Type B pancreatic cell (in vitro differentiated cells): ENCODE measurements around the gene UFD1. TPM values are rescaled to one million over a fixed set of nuclear protein-coding genes. Genes with fewer than 3 reads are reported as not detected.

ENCODE experiments used
- DNase-seq: peaks from one replicate; pipeline ENCODE4 v3.0.0; 2021; ENCODE audit warnings: mixed read lengths; ENCODE audit not compliant: unreplicated experiment; ENCODE audit errors: extremely low spot score
- H3K27ac Mint-ChIP-seq: 2 replicates; pipeline ENCODE4 v1.8.0; 2021; ENCODE audit warnings: mild to moderate bottlenecking, mixed read lengths
- H3K27me3 Mint-ChIP-seq: 2 replicates; pipeline ENCODE4 v1.8.0; 2021; ENCODE audit warnings: mixed read lengths
- H3K36me3 Mint-ChIP-seq: 2 replicates; pipeline ENCODE4 v1.8.0; 2021; ENCODE audit warnings: mixed read lengths
- H3K4me1 Mint-ChIP-seq: one replicate; pipeline ENCODE4 v1.8.0; 2021; ENCODE audit warnings: mixed read lengths; ENCODE audit not compliant: unreplicated experiment
- H3K4me3 Mint-ChIP-seq: 2 replicates; pipeline ENCODE4 v1.8.0; 2021; ENCODE audit warnings: mild to moderate bottlenecking, mixed read lengths
- H3K9me3 Mint-ChIP-seq: 2 replicates; pipeline ENCODE4 v1.8.0; 2021; ENCODE audit warnings: mixed read lengths
- CTCF ChIP-seq: fragments of 200-600 bp; sonication (generic); conservative IDR thresholded peaks from 2 replicates; pipeline ENCODE4 v1.5.0; 2021; ENCODE audit warnings: antibody characterized with exemption, mild to moderate bottlenecking
- total RNA-seq: library from RNA; stranded (reverse); gene quantifications from 2 replicates; pipeline ENCODE4 v1.2.1, GENCODE V29; 2021; ENCODE audit warnings: low replicate concordance

UFD1 gene
- total RNA-seq, 1 donor from 2014 or later, result 52.4 TPM

GRCh38 chr22:19429950-19430889 lies 48.8 kb downstream of the UFD1 start:
- Mint-ChIP-seq H3K9me3 (no peaks in the 10 kb centered on the region), H3K4me3 (peak overlapping the region; percentile 90), H3K4me1 (peaks cover 26% of the 10 kb centered on the region), H3K36me3 (peaks cover 9% of the 10 kb centered on the region), H3K27ac (peak overlapping the region; percentile 84), H3K27me3 (no peaks in the 10 kb centered on the region)
- TF ChIP-seq CTCF, result no peak
- no peak for DNase-seq

- Mint-ChIP-seq H3K4me3 (no peak overlapping the region), H3K9me3 (no peaks in the 10 kb centered on the region), H3K27ac (no peak overlapping the region), H3K27me3 (no peaks in the 10 kb centered on the region), H3K4me1 (peaks cover 26% of the 10 kb centered on the region), H3K36me3 (peaks cover 9% of the 10 kb centered on the region)
- no peak for DNase-seq
- TF ChIP-seq CTCF, result no peak
Observed at GRCh38 chr22:19424186-19424500, 54.9 kb downstream of the UFD1 start.

- Mint-ChIP-seq H3K4me1 (peaks cover 17% of the 10 kb centered on the region), H3K9me3 (no peaks in the 10 kb centered on the region), H3K4me3 (no peak overlapping the region), H3K36me3 (peaks cover 4% of the 10 kb centered on the region), H3K27me3 (no peaks in the 10 kb centered on the region), H3K27ac (no peak overlapping the region)
- no peak for TF ChIP-seq CTCF
- DNase-seq, result no peak
Observed at GRCh38 chr22:19422440-19423301, 56.3 kb downstream of the UFD1 start.

- DNase-seq, result no peak
- Mint-ChIP-seq H3K36me3 (peaks cover 4% of the 10 kb centered on the region), H3K27ac (no peak overlapping the region), H3K9me3 (peaks cover 3% of the 10 kb centered on the region), H3K27me3 (no peaks in the 10 kb centered on the region), H3K4me3 (no peak overlapping the region), H3K4me1 (peaks cover 17% of the 10 kb centered on the region)
- TF ChIP-seq CTCF, result no peak
Observed at GRCh38 chr22:19420321-19420720, 58.7 kb downstream of the UFD1 start.

- Mint-ChIP-seq H3K4me3 (no peak overlapping the region), H3K9me3 (peaks cover 3% of the 10 kb centered on the region), H3K27me3 (no peaks in the 10 kb centered on the region), H3K36me3 (peaks cover 4% of the 10 kb centered on the region), H3K4me1 (peaks cover 17% of the 10 kb centered on the region), H3K27ac (no peak overlapping the region)
- no peak for DNase-seq
- TF ChIP-seq CTCF, result no peak
Observed at GRCh38 chr22:19419464-19420178, 59.4 kb downstream of the UFD1 start.
